ENCODE results near the gene HS3ST4. TPM values are rescaled to one million over a fixed set of nuclear protein-coding genes. Genes with fewer than 3 reads are reported as not detected.

Gene HS3ST4
- total and polyA plus RNA-seq, 2 of the 8 experiments (the other 6 are each of a cell fraction or from before 2014, with no cell fraction given) = 1.9 to 3.3 TPM

DNA sequence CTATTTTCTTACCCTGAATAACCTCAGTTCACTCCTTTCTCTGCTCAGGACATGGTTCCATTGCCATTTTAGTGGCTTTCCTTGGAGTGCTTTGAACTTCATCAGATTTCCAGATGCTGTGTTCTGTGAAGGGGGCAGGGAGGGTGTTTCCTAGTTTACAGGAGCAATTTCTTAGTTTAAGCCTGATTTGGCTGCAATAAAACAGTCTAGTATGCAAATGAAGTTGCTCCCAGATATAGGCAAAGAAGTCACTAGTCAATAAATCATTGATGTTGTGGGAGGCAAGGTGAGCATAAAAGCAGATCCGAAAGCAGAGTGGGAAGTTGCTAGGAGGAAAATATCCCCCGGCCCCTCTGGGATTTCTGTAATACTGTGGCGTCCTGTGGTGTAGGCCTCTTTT is 202.3 kb downstream of the HS3ST4 start:
- H3K79me2 ChIP-seq (ENCODE audit: control insufficient read depth in 1 of 2, insufficient read depth in 2 of 2, low read length in 2 of 2) = no peaks in the 10 kb centered on the region
- no peak overlapping the region for H4K5ac ChIP-seq (ENCODE audit: insufficient read length, low read depth, low read length)
- no peak overlapping the region for H2BK15ac ChIP-seq (ENCODE audit: low read length)
- no peak overlapping the region for H2AK5ac ChIP-seq (ENCODE audit: low read depth, low read length)
- peaks cover 0 to 2% of the 10 kb centered on the region in 2 experiments for H4K20me1 ChIP-seq (replicated peaks in 1 of 2; ENCODE audit: control insufficient read depth in 1 of 2, insufficient read depth in 2 of 2, low read length in 2 of 2)
- no peak overlapping the region for H2BK20ac ChIP-seq (ENCODE audit: low read length)
- H2BK12ac ChIP-seq (ENCODE audit: low read depth, low read length) = no peak overlapping the region
- H3K27ac ChIP-seq (ENCODE audit: low read depth, low read length) = no peak overlapping the region
- H3K4me2 ChIP-seq (ENCODE audit: insufficient read depth in 1 of 2, low read depth in 2 of 2, low read length in 2 of 2) = no peak overlapping the region
- no peaks in the 10 kb centered on the region for H3K27me3 ChIP-seq (replicated peaks in 1 of 4; ENCODE audit: control insufficient read depth in 3 of 4, extremely low read depth in 1 of 4, insufficient read depth in 3 of 4, low read length in 3 of 4)
- no peaks in the 10 kb centered on the region; the same call in 1 of the 2 replicates for H3K23me2 ChIP-seq (ENCODE audit: low read depth, low read length)
- no peak overlapping the region for H3K18ac ChIP-seq (ENCODE audit: extremely low read depth, low read length)
- H3K9ac ChIP-seq (replicated peaks in 1 of 4; ENCODE audit: extremely low read depth in 1 of 4, low read depth in 3 of 4, low read length in 3 of 4) = no peak overlapping the region
- H3K23ac ChIP-seq (ENCODE audit: insufficient read length) = no peak overlapping the region
- no peak overlapping the region for H2BK120ac ChIP-seq (replicated peaks; ENCODE audit: low read depth, low read length)
- H3K4me1 ChIP-seq (replicated peaks in 1 of 4; ENCODE audit: control insufficient read depth in 3 of 4, insufficient read depth in 4 of 4, low read length in 3 of 4) = peaks cover 0 to 5% (median 0%) of the 10 kb centered on the region in 4 experiments; a peak in 1 of 7 replicates
- no peaks in the 10 kb centered on the region for H3K9me3 ChIP-seq (ENCODE audit: insufficient read depth in 2 of 2, low read depth in 1 of 2, low read length in 1 of 2)
- H4K91ac ChIP-seq (replicated peaks; ENCODE audit: insufficient read length, low read length) = no peak overlapping the region
- peaks cover 0 to 2% (median 0%) of the 10 kb centered on the region in 4 experiments; a peak in 1 of 8 replicates for H3K36me3 ChIP-seq (ENCODE audit: control insufficient read depth in 2 of 4, insufficient read depth in 4 of 4, low read length in 3 of 4)
- WGBS, 2 experiments (ENCODE audit: extremely low coverage in 1 of 2, insufficient coverage in 1 of 2, insufficient read length in 1 of 2, insufficient replicate concordance in 2 of 2, low coverage in 1 of 2, low lambda C conversion rate in 2 of 2, missing lambda C conversion rate in 1 of 2) = 96% methylated on average over 2 of the region's 3 CpGs; no CpG with 5 or more reads in 1 of the 2 experiments
- H3K14ac ChIP-seq (ENCODE audit: insufficient read length) = no peak overlapping the region
- no peaks in the 10 kb centered on the region for H3K79me1 ChIP-seq (ENCODE audit: low read depth, low read length)
- no peak overlapping the region for H2AFZ ChIP-seq (ENCODE audit: low read length)
- FAIRE-seq (no peak), DNase-seq (ENCODE audit: low read depth in 1 of 2, low spot score in 2 of 2) (no peak)
- H3K4ac ChIP-seq (replicated peaks; ENCODE audit: insufficient read length, low read depth, low read length) = no peak overlapping the region
- no peak overlapping the region for H3K4me3 ChIP-seq (ENCODE audit: extremely low read depth in 1 of 4, insufficient read depth in 2 of 4, low read depth in 3 of 4, low read length in 4 of 4)
- H3K56ac ChIP-seq (replicated peaks; ENCODE audit: insufficient read length, low read depth, low read length) = no peak overlapping the region
- ChIA-PET CTCF (ENCODE audit: partially characterized antibody) (no interaction called here), POLR2A (ENCODE audit: partially characterized antibody) (no interaction called here)
- H4K8ac ChIP-seq (ENCODE audit: extremely low read depth, insufficient read depth, low read length) = no peak overlapping the region
- H2BK5ac ChIP-seq (ENCODE audit: low read depth, low read length) = no peak overlapping the region
- TF ChIP-seq RAD21 (IDR thresholded peaks at IDR 0.05 in 1 of 2, conservative IDR thresholded peaks at IDR 0.05 in 1 of 2; ENCODE audit: low read depth in 2 of 2, low read length in 2 of 2) (no peak), TEAD4 (IDR thresholded peaks at IDR 0.05; ENCODE audit: low read depth, low read length) (no peak), CTBP2 (IDR thresholded peaks at IDR 0.05; ENCODE audit: borderline replicate concordance, insufficient read depth, insufficient read length, low read length) (no peak), HDAC6 (IDR thresholded peaks at IDR 0.05; ENCODE audit: low read depth, low read length) (no peak), POLR2A (IDR thresholded peaks at IDR 0.05; ENCODE audit: control extremely low read depth in 1 of 2, low read depth in 2 of 2, low read length in 2 of 2) (no peak), RFX5 (IDR thresholded peaks at IDR 0.05; ENCODE audit: borderline replicate concordance, low read depth, low read length) (no peak), POLR2AphosphoS5 (IDR thresholded peaks at IDR 0.05; ENCODE audit: low read depth, low read length) (no peak), HDAC2 (IDR thresholded peaks at IDR 0.05; ENCODE audit: borderline replicate concordance in 1 of 2, low read depth in 2 of 2, low read length in 2 of 2) (no peak), RNF2 (IDR thresholded peaks at IDR 0.05; ENCODE audit: borderline replicate concordance, low read depth, low read length, missing control alignments, poor library complexity, severe bottlenecking) (no peak), TBP (IDR thresholded peaks at IDR 0.05; ENCODE audit: low read depth, low read length) (no peak), CHD2 (IDR thresholded peaks at IDR 0.05; ENCODE audit: low read length) (no peak), PHF8 (conservative IDR thresholded peaks at IDR 0.05; ENCODE audit: low read depth, low read length) (no peak)
- TF ChIP-seq, protein P1, sequence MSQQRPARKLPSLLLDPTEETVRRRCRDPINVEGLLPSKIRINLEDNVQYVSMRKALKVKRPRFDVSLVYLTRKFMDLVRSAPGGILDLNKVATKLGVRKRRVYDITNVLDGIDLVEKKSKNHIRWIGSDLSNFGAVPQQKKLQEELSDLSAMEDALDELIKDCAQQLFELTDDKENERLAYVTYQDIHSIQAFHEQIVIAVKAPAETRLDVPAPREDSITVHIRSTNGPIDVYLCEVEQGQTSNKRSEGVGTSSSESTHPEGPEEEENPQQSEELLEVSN (IDR thresholded peaks at IDR 0.05) = no peak
